HG03558 (cell line): Measurements from ENCODE around the gene OR4F17.
"Not testable (repeated sequence)": the region's sequence is repeated elsewhere in the genome, so short reads cannot be mapped to it uniquely, and the experiment has no call there.

Experiments
- ATAC-seq: cut with Tn5 transposase; IDR thresholded peaks from one replicate; pipeline ENCODE4 v1.9.1; 2021; ENCODE audit warnings: moderate number of reproducible peaks; ENCODE audit not compliant: unreplicated experiment; ENCODE audit errors: extremely low read depth

The OR4F17 gene

GRCh38 chr19:106804-107203 is at the start of gene OR4F17:
OR4F17 (plus strand) TSS chr19:107104; CDS start chr19:110679, 3,575 bp downstream.
- ATAC-seq = not testable (repeated sequence)

GRCh38 chr19:70793-71192 is 36.1 kb upstream of the OR4F17 start:
- not testable (repeated sequence) for ATAC-seq

- ATAC-seq = not testable (repeated sequence)
Observed at GRCh38 chr19:82864-83263, 24.0 kb upstream of the OR4F17 start.

GRCh38 chr19:83626-84025 is 23.3 kb upstream of the OR4F17 start:
- not testable (repeated sequence) for ATAC-seq

- not testable (repeated sequence) for ATAC-seq
Observed at GRCh38 chr19:90678-91077, 16.2 kb upstream of the OR4F17 start.

GRCh38 chr19:94794-95193 is 12.1 kb upstream of the OR4F17 start:
- ATAC-seq = not testable (repeated sequence)

- ATAC-seq = not testable (repeated sequence)
Observed at GRCh38 chr19:97647-98046, 9.3 kb upstream of the OR4F17 start.

GRCh38 chr19:120443-121140 is 13.7 kb downstream of the OR4F17 start:
- not testable (repeated sequence) for ATAC-seq
